PFSK-1 (cell line): ENCODE results near the gene HS6ST3.

Experiments used
- POLR2AphosphoS5 ChIP-seq: IDR thresholded peaks from 2 replicates; pipeline ENCODE4 v1.6.1; 2012; ENCODE audit warnings: low read depth, mild to moderate bottlenecking, control low read depth, low read length, moderate library complexity
- SIN3A ChIP-seq: IDR thresholded peaks from 2 replicates; pipeline ENCODE4 v1.6.1; 2012; ENCODE audit warnings: mild to moderate bottlenecking, low read length, moderate library complexity, borderline replicate concordance; ENCODE audit not compliant: insufficient read depth
- TAF1 ChIP-seq: IDR thresholded peaks from 2 replicates; pipeline ENCODE4 v1.6.1; 2012; ENCODE audit warnings: low read length, control low read depth, borderline replicate concordance; ENCODE audit not compliant: insufficient read depth

DNA sequence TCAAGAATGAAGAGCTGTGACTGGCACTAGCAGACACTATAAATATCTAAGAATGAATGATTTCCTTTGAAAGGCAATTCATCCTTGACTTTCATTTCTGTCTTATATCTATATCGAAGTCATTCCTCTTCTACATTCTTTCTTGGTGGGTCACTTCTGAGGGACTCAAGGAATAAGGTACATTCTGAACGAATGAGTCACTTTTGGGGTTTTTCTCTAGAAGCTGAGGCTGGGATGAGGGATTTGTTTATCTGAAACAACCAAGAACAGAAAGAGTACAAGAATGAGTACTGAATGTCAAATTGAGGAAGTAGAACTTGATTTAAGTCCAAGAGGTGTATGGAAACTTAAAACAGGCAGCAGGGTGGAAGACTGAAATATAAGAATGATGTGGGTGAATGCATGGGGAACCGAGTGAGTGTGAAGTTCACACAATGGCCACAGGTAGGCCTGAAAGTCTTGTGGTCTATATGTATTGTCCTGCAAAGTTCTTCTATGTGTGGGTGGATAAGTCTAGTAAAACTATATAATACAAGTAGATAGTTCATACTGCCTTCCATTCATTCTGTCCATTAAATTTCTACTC is 560.5 kb downstream of the HS6ST3 start:
- TF ChIP-seq SIN3A (no peak), TAF1 (no peak), POLR2AphosphoS5 (no peak)
